Measurements from ENCODE around the gene GSAP. TPM values are rescaled to one million over a fixed set of nuclear protein-coding genes. Genes with fewer than 3 reads are reported as not detected.
"Not testable (repeated sequence)": the region's sequence is repeated elsewhere in the genome, so short reads cannot be mapped to it uniquely, and the experiment has no call there.

Gene GSAP
- total and polyA plus RNA-seq, 2 donors (not counting 3 experiments of a cell fraction or from before 2014, with no cell fraction given): 2.3 to 5.8 TPM

GRCh38 chr7:77275663-77276062 lies 140.5 kb downstream of the GSAP start:
- H3K4me3 ChIP-seq (replicated peaks in 1 of 3; ENCODE audit: insufficient read depth in 1 of 3, low read depth in 1 of 3, low read length in 3 of 3); H3K9me1 ChIP-seq (replicated peaks; ENCODE audit: control insufficient read depth, extremely low read depth, insufficient read depth, low read length); H3K27ac ChIP-seq (ENCODE audit: insufficient read depth, low read depth, low read length); H3K79me2 ChIP-seq (ENCODE audit: control insufficient read depth, insufficient read depth, low read length); dilution Hi-C loops (cut with MboI; ENCODE audit: extremely low pct_ligation_motif_present, low sequenced_read_pairs); H3K36me3 ChIP-seq (ENCODE audit: control insufficient read depth in 2 of 2, extremely low read depth in 1 of 2, insufficient read depth in 2 of 2, low read length in 2 of 2); H3K4me2 ChIP-seq (ENCODE audit: insufficient read depth, low read length); intact Hi-C loops (cut with micrococcal nuclease); BruUV-seq (replicated peaks); H3K9me3 ChIP-seq (replicated peaks; ENCODE audit: control insufficient read depth, insufficient read depth, low read length); POLR2A ChIA-PET; H3K4me1 ChIP-seq (ENCODE audit: control insufficient read depth, extremely low read depth, insufficient read depth, low read length); H3K27me3 ChIP-seq (ENCODE audit: control insufficient read depth in 2 of 2, insufficient read depth in 2 of 2, low read length in 2 of 2); H4K20me1 ChIP-seq (replicated peaks; ENCODE audit: control insufficient read depth, extremely low read depth, insufficient read depth, low read length); FAIRE-seq; H3K9ac ChIP-seq (replicated peaks; ENCODE audit: extremely low read depth, insufficient read depth, low read length): not testable (repeated sequence)
- peak; percentile 9 for DNase-seq (ENCODE audit: low read depth, low spot score)
- CTCF ChIA-PET: interaction anchor here (0.7 to 1.8 kb wide), 4 partner anchors 22 to 56 kb away, joined by 3 to 9 read pairs (median 4); no protein-coding TSS in a partner anchor
- peak; percentile 20 for TF ChIP-seq FOS (IDR thresholded peaks at IDR 0.05; ENCODE audit: borderline replicate concordance, insufficient read depth, low read length)
- H2AFZ ChIP-seq (ENCODE audit: low read depth, low read length): peak overlapping the region; percentile 21

GRCh38 chr7:77271766-77272165 lies 144.4 kb downstream of the GSAP start:
- Histone ChIP-seq H3K9me1 (replicated peaks; ENCODE audit: control insufficient read depth, extremely low read depth, insufficient read depth, low read length) (no peaks in the 10 kb centered on the region), H3K9ac (replicated peaks; ENCODE audit: extremely low read depth, insufficient read depth, low read length) (no peak overlapping the region), H3K4me1 (ENCODE audit: control insufficient read depth, extremely low read depth, insufficient read depth, low read length) (peaks cover 5% of the 10 kb centered on the region), H3K9me3 (replicated peaks; ENCODE audit: control insufficient read depth, insufficient read depth, low read length) (no peaks in the 10 kb centered on the region), H3K79me2 (ENCODE audit: control insufficient read depth, insufficient read depth, low read length) (no peaks in the 10 kb centered on the region), H3K27me3 (ENCODE audit: control insufficient read depth in 2 of 2, insufficient read depth in 2 of 2, low read length in 2 of 2) (no peaks in the 10 kb centered on the region), H3K36me3 (ENCODE audit: control insufficient read depth in 2 of 2, extremely low read depth in 1 of 2, insufficient read depth in 2 of 2, low read length in 2 of 2) (no peaks in the 10 kb centered on the region), H3K4me2 (ENCODE audit: insufficient read depth, low read length) (no peak overlapping the region), H3K4me3 (replicated peaks in 1 of 3; ENCODE audit: insufficient read depth in 1 of 3, low read depth in 1 of 3, low read length in 3 of 3) (no peak overlapping the region), H2AFZ (ENCODE audit: low read depth, low read length) (no peak overlapping the region), H3K27ac (ENCODE audit: insufficient read depth, low read depth, low read length) (no peak overlapping the region), H4K20me1 (replicated peaks; ENCODE audit: control insufficient read depth, extremely low read depth, insufficient read depth, low read length) (no peaks in the 10 kb centered on the region)
- dilution Hi-C loops (cut with MboI; ENCODE audit: extremely low pct_ligation_motif_present, low sequenced_read_pairs): no loop called here
- ChIA-PET CTCF (no interaction called here), POLR2A (no interaction called here)
- BruUV-seq (replicated peaks): no TSS peak
- DNase-seq (ENCODE audit: low read depth, low spot score) (no peak), FAIRE-seq (no peak)
- no peak for TF ChIP-seq FOS (IDR thresholded peaks at IDR 0.05; ENCODE audit: borderline replicate concordance, insufficient read depth, low read length)
- no peak for TF ChIP-seq POLR2AphosphoS5 (IDR thresholded peaks at IDR 0.05; ENCODE audit: insufficient read depth, low read depth, low read length)
- TF ChIP-seq POLR2A (IDR thresholded peaks at IDR 0.05; ENCODE audit: low read depth, low read length): no peak
- TF ChIP-seq EZH2 (IDR thresholded peaks at IDR 0.05; ENCODE audit: borderline replicate concordance, low read depth, low read length, severe bottlenecking): no peak
- no peak for TF ChIP-seq CTCF (IDR thresholded peaks at IDR 0.05; ENCODE audit: extremely low read depth in 1 of 2, insufficient read depth in 1 of 2, low read depth in 1 of 2, low read length in 2 of 2)
- TF ChIP-seq JUN (IDR thresholded peaks at IDR 0.05; ENCODE audit: borderline replicate concordance, insufficient read depth, insufficient read length, low read depth): no peak
- no peak for TF ChIP-seq GATA2 (IDR thresholded peaks at IDR 0.05; ENCODE audit: insufficient read depth, insufficient read length, low read depth, low read length)
- TF ChIP-seq MAX (IDR thresholded peaks at IDR 0.05; ENCODE audit: insufficient read depth, insufficient read length): no peak
- no peak for TF ChIP-seq MYC (IDR thresholded peaks at IDR 0.05; ENCODE audit: low read depth, low read length)
- intact Hi-C loops (cut with micrococcal nuclease): no loop called here

All from endothelial cell of umbilical vein (primary cell).